T-helper 22 cell (primary cell): ENCODE data around the gene TBC1D3I.
"Not testable (repeated sequence)": the region's sequence is repeated elsewhere in the genome, so short reads cannot be mapped to it uniquely, and the experiment has no call there.

Experiments used
- DNase-seq: peaks from one replicate; pipeline ENCODE4 v3.0.0-alpha.2; 2020; ENCODE audit warnings: low read depth

TBC1D3I gene

GRCh38 chr17:36264470-36264869, at the start of gene TBC1D3I:
Gene TBC1D3I, minus strand, starts transcription at chr17:36264570. Its CDS starts 1,585 bp downstream, at chr17:36262985.
- DNase-seq, result not testable (repeated sequence)

- not testable (repeated sequence) for DNase-seq
Measured at GRCh38 chr17:36295161-36295560, 30.8 kb upstream of the TBC1D3I start.

DNA sequence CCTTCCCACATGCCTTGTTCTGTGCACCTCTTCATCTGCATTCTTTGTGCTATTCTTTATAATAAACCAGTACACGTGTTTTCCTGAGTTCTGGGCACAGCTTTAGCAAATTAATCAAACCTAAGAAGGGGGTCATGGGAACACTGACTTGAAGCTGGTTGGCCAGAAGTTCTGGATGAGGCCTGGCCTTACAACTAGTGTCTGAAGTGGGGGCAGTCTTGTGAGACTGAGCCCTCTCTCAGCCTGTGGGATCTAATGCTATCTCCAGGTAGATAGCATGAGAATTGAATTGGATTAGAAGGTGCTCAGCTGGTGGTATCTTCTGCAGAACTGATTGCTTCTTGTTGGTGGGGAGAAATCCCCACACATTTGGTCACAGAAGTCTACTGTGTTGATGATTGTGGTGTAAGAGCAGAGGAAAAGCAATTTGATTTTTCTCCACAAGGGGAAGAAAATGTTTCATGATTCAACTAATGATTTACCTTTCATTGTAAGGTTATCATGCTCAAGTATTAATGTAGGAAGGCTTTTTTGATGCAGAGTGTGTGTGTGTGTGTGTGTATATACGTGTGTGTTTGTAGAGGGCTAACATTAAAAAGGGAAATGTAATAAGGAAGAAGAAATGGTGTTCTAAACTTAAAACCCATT, 25.7 kb upstream of the TBC1D3I start:
- not testable (repeated sequence) for DNase-seq

GRCh38 chr17:36284219-36284618, 19.8 kb upstream of the TBC1D3I start:
- DNase-seq, result not testable (repeated sequence)

DNA sequence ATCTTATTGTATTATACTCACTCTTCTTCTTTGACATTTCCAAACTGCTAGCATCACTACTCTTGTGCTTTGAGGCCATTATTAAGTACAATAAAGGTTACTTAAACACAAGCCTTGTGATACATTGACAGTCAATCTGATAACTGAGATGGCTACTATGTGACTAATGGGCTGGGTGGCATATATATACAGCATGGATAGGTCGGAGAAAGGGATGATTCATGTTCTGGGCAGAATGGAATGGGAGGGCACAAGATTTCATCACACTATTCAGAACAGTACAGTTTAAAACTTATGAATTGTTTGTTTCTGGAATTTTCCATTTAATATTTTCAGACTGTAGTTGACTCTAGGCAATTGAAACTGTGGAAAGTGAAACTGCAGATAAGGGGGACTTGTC, 18.9 kb upstream of the TBC1D3I start:
- not testable (repeated sequence) for DNase-seq

DNA sequence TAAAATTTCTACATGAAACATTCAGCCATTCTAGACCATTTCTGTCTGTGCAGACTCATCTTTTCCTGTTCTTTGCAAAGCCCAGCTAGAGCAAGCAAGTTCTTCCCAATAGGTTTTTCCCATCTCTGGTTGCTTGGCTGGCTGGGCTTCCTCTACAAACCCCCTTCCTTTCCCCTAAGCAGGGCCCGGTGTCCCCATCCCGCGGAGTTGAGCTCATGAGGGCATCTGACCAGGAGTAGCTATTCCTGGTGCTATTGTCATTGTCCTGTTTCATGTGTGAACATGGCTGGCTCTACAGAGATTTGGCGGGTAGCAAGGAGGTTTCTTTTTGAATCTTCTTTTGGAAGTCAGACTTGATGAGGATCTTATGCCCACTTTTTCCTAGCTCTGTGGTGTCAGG, 22.3 kb downstream of the TBC1D3I start:
- not testable (repeated sequence) for DNase-seq

- not testable (repeated sequence) for DNase-seq
Measured at GRCh38 chr17:36229644-36230043, 34.7 kb downstream of the TBC1D3I start.

- DNase-seq, result not testable (repeated sequence)
Measured at GRCh38 chr17:36222967-36223366, 41.4 kb downstream of the TBC1D3I start.

GRCh38 chr17:36221581-36222100, 42.7 kb downstream of the TBC1D3I start:
- DNase-seq, result not testable (repeated sequence)

DNA sequence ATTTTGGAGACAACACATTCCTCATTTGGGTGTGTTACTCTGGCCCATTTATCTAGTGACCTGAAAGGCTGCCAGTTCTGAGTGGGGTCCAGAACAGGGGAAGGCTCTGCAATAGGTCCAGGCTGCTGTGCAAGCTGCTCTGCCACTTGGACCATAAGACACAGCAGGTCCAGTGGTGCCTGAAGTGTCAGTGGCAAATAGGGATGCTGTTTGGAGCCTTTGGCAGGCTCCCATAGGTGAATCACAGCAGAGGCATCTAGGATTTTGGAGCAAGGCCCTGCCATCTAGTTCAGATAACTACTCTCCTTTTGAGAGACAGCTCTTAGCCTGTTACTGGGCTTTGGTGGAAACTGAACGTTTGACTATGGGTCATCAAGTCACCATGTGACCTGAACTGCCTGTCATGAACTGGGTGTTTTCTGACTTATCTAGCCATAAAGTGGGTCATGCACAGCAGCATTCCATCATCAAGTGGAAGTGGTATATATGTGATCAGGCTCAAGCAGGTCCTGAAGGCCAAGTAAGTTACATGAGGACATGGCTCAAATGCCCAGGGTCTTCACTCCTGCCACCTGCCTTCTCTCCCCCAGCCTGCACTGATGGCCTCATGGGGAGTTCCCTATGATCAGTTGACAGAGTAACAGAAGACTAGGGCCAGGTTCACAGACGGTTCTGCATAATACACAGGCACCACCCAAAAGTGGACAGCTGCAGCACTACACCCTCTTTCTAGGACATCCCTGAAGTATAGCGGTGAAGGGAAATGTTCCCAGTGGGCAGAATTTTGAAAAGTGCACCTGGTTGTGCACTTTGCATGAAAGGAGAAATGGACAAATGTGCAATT, 43.4 kb downstream of the TBC1D3I start:
- DNase-seq, result not testable (repeated sequence)

DNA sequence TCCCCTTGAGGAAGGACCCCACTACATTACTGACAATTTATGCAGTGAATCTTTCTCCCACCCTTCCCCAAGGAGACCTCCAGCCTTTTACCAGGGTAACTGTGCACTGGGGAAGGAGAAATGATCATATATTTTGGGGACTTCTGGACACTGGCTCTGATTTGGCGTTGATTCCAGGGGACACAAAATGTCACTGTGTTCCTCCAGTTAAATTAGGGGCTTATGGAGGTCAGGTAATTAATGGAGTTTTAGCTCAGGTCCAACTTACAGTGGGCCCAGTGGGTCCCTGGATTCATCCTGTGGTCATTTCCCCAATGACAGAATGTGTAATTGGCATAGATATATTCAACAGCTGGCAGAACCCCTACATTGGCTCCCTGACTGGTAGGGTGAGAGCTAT, 44.8 kb downstream of the TBC1D3I start:
- DNase-seq, result not testable (repeated sequence)

GRCh38 chr17:36215406-36216308, 48.7 kb downstream of the TBC1D3I start:
- DNase-seq, result not testable (repeated sequence)

DNA sequence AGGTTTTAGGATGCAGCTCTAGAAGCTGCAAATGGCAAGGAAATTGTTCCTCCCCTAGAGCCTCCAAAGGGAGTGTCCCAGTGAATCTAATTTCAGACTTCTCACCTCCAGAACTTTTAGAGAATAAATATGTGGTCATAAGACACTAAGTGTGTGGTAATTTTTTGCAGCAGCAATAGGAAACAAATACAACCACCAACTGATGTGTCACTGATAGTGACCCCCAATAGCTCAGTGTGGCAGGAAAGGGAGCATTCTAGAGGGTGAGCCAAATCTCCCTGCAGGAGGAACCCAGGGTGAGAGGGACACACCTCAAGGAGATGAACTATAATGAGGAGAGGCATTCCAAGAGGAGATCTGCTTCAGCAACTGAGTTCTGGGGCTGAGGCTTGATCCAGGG, 49.5 kb downstream of the TBC1D3I start:
- no peak for DNase-seq

DNA sequence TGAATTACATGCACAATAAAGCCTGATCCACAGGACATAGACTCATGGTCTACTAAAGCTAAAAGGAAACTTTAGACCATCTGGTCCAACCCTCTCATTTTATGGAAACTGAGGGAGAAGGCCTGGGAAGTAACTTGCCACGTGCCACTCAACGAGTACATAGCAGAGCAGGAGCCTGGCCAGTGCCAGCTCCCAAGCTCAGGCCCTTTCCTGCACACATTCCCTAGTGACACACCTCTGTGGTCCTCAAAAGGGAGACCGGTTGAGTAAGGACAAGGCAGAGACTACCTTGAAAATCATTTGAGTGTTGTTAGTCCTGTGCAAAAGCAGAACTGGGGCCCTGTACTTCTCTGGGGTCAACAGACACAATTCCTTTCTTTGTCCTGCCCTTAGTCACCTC, 50.7 kb downstream of the TBC1D3I start:
- DNase-seq, result no peak

- DNase-seq, result no peak
Measured at GRCh38 chr17:36212966-36213365, 51.4 kb downstream of the TBC1D3I start.

GRCh38 chr17:36212272-36212605, 52.1 kb downstream of the TBC1D3I start:
- DNase-seq, result no peak

- DNase-seq, result not testable (repeated sequence)
Measured at GRCh38 chr17:36211484-36212271, 52.7 kb downstream of the TBC1D3I start.

DNA sequence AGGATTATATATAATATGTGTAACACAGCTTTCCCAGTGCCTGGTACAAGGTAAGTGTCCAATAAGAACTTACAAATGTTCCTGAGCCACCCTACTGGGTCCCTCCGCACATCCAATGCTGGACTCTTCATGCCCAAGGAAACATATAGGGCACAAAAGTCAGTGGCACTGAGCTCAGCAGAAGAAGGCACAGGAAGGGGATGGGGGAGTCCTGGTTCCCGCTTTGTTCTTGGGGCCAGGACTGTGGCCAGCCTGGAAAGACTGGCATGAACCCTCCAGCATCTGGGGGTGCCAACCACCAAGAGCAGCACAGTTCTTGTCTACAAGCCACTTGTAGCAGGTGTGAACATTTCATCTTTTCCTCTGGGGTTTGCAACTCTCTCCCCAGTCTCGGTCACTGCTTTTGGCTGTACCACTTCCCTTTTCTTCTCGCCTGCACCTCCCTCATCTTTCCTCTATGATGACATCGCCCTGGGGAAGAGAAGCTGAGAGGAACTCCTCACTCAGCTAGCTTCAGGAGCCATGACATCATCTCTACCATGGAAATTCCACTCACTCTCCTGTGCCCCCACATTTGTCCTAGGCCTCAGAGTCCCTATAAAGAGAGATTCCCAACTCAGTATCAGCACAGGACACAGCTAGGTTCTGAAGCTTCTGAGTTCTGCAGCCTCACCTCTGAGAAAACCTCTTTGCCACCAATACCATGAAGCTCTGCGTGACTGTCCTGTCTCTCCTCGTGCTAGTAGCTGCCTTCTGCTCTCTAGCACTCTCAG, 53.7 kb downstream of the TBC1D3I start, which contains the start of gene CCL4L2:
CCL4L2 (plus strand) TSS at position 625 of the 773 bp plus-strand sequence.
- not testable (repeated sequence) for DNase-seq

GRCh38 chr17:36209575-36209974, 54.8 kb downstream of the TBC1D3I start:
- DNase-seq, result no peak

DNA sequence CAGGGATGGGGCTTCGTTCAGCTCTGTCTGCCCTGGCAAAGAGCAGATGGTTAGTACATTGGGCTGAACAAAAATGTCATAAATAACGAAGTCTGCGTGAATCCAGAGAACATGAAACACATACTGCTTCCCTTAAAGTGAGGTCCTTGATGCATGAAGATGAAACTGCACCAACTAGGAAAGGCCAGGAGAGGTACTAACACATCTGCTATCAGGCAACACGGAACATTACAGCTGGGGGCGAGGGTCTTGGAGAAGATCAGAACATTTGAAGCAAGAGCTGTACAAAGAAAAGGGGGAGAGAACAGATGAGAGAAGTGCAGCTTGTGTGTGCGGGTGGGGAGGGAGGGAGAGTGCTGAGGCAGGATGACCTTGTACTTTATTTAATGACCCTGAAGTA, 57.0 kb downstream of the TBC1D3I start:
- DNase-seq, result not testable (repeated sequence)
